D341Med (cell line): ENCODE results near the gene APLF.
"Not testable (repeated sequence)": the region's sequence is repeated elsewhere in the genome, so short reads cannot be mapped to it uniquely, and the experiment has no call there.

Experiments
- DNase-seq: peaks from one replicate; pipeline ENCODE4 v3.0.0; 2012; ENCODE audit warnings: low spot score

Gene APLF

GRCh38 chr2:68475576-68475975 lies 8.2 kb downstream of the APLF start:
- DNase-seq, result no peak

- DNase-seq, result no peak
These were observed 9.1 kb downstream of the APLF start for GRCh38 chr2:68476454-68476853.

GRCh38 chr2:68478688-68479087 lies 11.3 kb downstream of the APLF start:
- DNase-seq, result no peak

GRCh38 chr2:68482296-68482820 lies 15.0 kb downstream of the APLF start:
- no peak for DNase-seq

- DNase-seq, result no peak
These were observed 15.6 kb downstream of the APLF start for GRCh38 chr2:68483011-68483410.

- DNase-seq, result peak; percentile 18
These were observed 20.5 kb downstream of the APLF start for GRCh38 chr2:68487773-68488355.

GRCh38 chr2:68488605-68489004 lies 21.2 kb downstream of the APLF start:
- not testable (repeated sequence) for DNase-seq

- no peak for DNase-seq
These were observed 21.9 kb downstream of the APLF start for GRCh38 chr2:68489282-68489681.

- DNase-seq, result no peak
These were observed 24.2 kb downstream of the APLF start for GRCh38 chr2:68491582-68491981.

GRCh38 chr2:68499133-68499532 lies 31.7 kb downstream of the APLF start:
- DNase-seq, result no peak

GRCh38 chr2:68500649-68501048 lies 33.3 kb downstream of the APLF start:
- no peak for DNase-seq

GRCh38 chr2:68501768-68502167 lies 34.4 kb downstream of the APLF start:
- no peak for DNase-seq

- no peak for DNase-seq
These were observed 38.3 kb downstream of the APLF start for GRCh38 chr2:68505603-68506159.

GRCh38 chr2:68506170-68506569 lies 38.8 kb downstream of the APLF start:
- DNase-seq, result no peak

- no peak for DNase-seq
These were observed 44.9 kb downstream of the APLF start for GRCh38 chr2:68512326-68512725.

GRCh38 chr2:68512966-68513365 lies 45.6 kb downstream of the APLF start:
- no peak for DNase-seq

GRCh38 chr2:68514316-68514929 lies 47.0 kb downstream of the APLF start:
- no peak for DNase-seq

- no peak for DNase-seq
These were observed 48.9 kb downstream of the APLF start for GRCh38 chr2:68516051-68516955.

GRCh38 chr2:68519236-68519635 lies 51.9 kb downstream of the APLF start:
- no peak for DNase-seq

- no peak for DNase-seq
These were observed 53.7 kb downstream of the APLF start for GRCh38 chr2:68521037-68521436.

GRCh38 chr2:68526943-68527342 lies 59.6 kb downstream of the APLF start:
- not testable (repeated sequence) for DNase-seq

GRCh38 chr2:68527343-68528081 lies 60.1 kb downstream of the APLF start:
- not testable (repeated sequence) for DNase-seq
